Nephron progenitor cell (in vitro differentiated cells): Measurements from ENCODE around the gene DNMT1.

ENCODE experiments used
- DNase-seq: peaks from one replicate; pipeline ENCODE4 v3.0.0; 2021
- H3K27ac Mint-ChIP-seq: 2 replicates; pipeline ENCODE4 v1.8.0; 2021; ENCODE audit warnings: mild to moderate bottlenecking, moderate library complexity, mixed read lengths
- H3K27me3 Mint-ChIP-seq: 2 replicates; pipeline ENCODE4 v1.8.0; 2021; ENCODE audit warnings: mild to moderate bottlenecking, low read depth, mixed read lengths; ENCODE audit not compliant: poor library complexity
- H3K36me3 Mint-ChIP-seq: 2 replicates; pipeline ENCODE4 v1.8.0; 2021; ENCODE audit warnings: low read depth, mixed read lengths
- H3K4me1 Mint-ChIP-seq: 2 replicates; pipeline ENCODE4 v1.8.0; 2021; ENCODE audit warnings: mixed read lengths
- H3K4me3 Mint-ChIP-seq: 2 replicates; pipeline ENCODE4 v1.8.0; 2021; ENCODE audit warnings: mild to moderate bottlenecking, moderate library complexity, mixed read lengths
- H3K9me3 Mint-ChIP-seq: 2 replicates; pipeline ENCODE4 v1.8.0; 2021; ENCODE audit warnings: mild to moderate bottlenecking, moderate library complexity, mixed read lengths
- TF ChIP-seq, protein P1 (sequence below): fragments of 200-600 bp; sonication (generic); IDR thresholded peaks from 2 replicates; pipeline ENCODE4 v1.5.0; 2021; ENCODE audit warnings: antibody characterized with exemption

DNMT1 gene

DNA sequence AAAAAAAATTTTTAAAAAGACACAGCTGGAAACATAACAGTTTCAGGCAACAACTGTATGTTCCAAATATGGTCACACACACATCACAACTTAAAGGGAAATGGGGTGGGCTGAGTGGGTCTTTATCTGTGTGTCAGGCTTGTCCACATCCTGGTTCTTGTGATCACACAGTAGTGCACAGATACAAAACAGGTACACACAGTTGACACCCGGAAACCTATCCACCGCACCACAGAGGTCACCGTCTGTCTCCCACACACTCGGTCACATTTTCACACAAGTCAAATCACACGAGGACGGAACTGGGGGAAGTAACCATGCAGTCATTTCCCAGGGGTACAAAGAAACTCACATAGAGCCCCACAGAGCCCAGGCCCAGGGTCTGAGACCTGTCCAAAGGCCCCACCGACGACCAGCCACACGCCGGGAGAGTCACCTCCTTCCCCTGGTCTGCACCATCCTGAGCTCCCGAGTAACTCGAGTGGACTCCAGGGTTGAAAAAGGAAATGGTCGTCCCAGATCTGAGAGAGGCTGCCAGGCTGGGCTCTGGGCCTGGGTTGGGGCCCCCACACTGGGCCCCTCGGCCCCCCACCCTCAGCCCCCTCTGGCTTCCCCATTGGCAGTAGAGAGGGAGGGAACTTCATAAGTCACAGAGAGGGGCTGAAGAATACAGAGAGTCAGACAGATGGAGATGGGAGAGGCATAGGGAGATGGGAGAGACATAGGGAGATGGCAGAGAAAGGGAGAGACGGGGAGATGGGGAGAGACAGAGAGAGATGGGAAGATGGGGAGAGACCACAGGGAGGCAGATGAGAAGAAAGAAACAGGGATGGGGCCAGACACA, 89.9 kb downstream of the DNMT1 start:
- peaks cover 21% of the 10 kb centered on the region for H3K27me3 Mint-ChIP-seq
- TF ChIP-seq, protein P1, sequence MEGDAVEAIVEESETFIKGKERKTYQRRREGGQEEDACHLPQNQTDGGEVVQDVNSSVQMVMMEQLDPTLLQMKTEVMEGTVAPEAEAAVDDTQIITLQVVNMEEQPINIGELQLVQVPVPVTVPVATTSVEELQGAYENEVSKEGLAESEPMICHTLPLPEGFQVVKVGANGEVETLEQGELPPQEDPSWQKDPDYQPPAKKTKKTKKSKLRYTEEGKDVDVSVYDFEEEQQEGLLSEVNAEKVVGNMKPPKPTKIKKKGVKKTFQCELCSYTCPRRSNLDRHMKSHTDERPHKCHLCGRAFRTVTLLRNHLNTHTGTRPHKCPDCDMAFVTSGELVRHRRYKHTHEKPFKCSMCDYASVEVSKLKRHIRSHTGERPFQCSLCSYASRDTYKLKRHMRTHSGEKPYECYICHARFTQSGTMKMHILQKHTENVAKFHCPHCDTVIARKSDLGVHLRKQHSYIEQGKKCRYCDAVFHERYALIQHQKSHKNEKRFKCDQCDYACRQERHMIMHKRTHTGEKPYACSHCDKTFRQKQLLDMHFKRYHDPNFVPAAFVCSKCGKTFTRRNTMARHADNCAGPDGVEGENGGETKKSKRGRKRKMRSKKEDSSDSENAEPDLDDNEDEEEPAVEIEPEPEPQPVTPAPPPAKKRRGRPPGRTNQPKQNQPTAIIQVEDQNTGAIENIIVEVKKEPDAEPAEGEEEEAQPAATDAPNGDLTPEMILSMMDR, result no peak
- H3K9me3 Mint-ChIP-seq, result no peaks in the 10 kb centered on the region
- peak overlapping the region; percentile 91 for H3K27ac Mint-ChIP-seq
- peaks cover 25% of the 10 kb centered on the region for H3K36me3 Mint-ChIP-seq
- peak overlapping the region; percentile 96 for H3K4me3 Mint-ChIP-seq
- H3K4me1 Mint-ChIP-seq, result peaks cover 48% of the 10 kb centered on the region
- DNase-seq, result no peak

DNA sequence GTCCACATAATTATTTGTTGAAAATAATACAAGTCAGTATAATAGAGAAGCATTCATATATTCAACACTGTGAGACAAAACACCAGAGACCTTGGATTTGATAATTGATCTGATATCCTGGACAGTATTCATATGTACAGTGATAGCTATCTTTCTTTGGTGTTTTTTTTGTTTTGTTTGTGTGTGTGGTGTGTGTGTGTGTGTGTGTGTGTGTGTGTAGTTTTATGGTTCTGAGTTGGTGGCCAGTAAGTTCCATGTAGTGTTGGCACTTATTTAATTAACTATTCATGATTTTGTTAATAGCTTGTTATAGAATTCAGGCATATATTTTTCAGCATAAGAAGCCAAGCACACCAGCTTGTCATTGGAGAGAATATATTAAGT, 90.6 kb downstream of the DNMT1 start:
- peaks cover 19% of the 10 kb centered on the region for H3K36me3 Mint-ChIP-seq

DNA sequence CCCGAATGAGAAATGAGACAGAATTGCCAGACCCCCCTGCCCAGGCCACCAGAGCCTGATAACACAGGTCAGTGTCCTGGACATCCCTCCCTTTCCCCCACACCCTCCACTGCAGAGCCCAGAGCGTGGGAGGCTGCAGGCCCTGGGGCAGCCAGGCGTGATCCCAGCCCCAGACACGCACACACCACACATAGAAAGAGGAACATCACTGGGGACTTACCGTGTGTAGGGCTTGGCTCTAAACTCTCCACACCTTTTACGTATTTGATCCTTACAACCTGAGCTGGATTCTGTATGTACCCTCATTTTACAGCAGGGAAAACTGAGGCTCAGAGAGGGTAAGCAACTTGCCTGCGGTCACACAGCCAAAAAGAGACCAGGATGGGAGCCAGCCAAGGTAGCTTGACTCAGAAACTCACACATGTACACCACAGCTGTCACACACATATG, 91.9 kb downstream of the DNMT1 start:
- no peak for DNase-seq
- H3K27me3 Mint-ChIP-seq, result peaks cover 34% of the 10 kb centered on the region
- TF ChIP-seq, protein P1, result no peak
- H3K27ac Mint-ChIP-seq, result no peak overlapping the region
- no peaks in the 10 kb centered on the region for H3K9me3 Mint-ChIP-seq
- peaks cover 9% of the 10 kb centered on the region for H3K36me3 Mint-ChIP-seq
- no peak overlapping the region for H3K4me3 Mint-ChIP-seq
- H3K4me1 Mint-ChIP-seq, result peaks cover 64% of the 10 kb centered on the region

More for the DNA sequence above, 90.6 kb downstream of the DNMT1 start:
- H3K4me1 Mint-ChIP-seq, result peaks cover 54% of the 10 kb centered on the region
- DNase-seq, result no peak
- no peak overlapping the region for H3K4me3 Mint-ChIP-seq
- no peak overlapping the region for H3K27ac Mint-ChIP-seq
- no peaks in the 10 kb centered on the region for H3K9me3 Mint-ChIP-seq
- H3K27me3 Mint-ChIP-seq, result peaks cover 26% of the 10 kb centered on the region
- TF ChIP-seq, protein P1, result no peak

DNA sequence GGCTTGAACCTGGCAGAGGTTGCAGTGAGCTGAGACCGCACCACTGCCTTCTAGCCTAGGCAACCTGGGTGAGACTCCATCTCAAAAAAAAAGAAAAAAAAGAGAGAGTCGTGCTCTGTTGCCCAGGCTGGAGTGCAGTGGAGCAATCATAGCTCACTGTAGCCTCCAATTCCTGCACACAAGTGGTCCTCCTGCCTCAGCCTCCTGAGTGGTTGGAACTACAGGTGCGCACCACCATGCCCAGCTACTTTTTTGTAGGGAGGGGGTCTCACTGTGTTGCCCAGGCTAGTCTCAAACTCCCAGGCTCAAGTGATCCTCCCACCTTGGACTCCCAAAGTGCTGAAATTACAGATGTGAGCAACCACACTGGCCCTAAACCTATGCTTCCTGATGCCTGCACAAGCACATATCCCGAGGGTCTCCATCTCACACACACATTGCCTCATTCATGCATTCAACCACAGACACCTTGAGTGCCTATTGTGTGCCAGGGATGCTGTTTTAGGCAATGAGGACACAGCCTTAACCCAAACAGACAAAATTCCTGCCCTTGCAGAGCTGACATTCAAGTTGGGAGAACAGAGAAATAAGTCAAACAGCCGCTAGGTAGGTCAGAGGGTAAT, 94.5 kb downstream of the DNMT1 start:
- Mint-ChIP-seq H3K27ac (no peak overlapping the region), H3K36me3 (no peaks in the 10 kb centered on the region), H3K4me1 (peaks cover 49% of the 10 kb centered on the region), H3K9me3 (no peaks in the 10 kb centered on the region), H3K4me3 (no peak overlapping the region), H3K27me3 (peaks cover 53% of the 10 kb centered on the region)
- no peak for DNase-seq
- TF ChIP-seq, protein P1, result no peak

DNA sequence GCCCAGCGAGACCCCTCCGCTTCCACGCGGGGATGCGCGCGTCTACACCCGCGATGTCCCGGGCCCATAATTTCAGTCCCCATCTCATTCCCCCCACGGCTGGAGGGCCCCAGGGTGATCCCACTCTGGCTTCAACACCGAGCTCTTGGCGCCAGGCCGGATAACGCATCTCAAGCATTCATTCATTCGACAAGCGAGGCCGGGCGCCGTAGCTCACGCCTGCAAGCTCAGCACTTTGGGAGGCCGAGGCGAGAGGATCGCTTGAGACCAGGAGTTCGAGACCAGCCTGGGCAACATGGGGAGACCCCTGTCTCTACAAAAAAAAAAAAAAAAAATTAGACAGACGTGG, 98.2 kb downstream of the DNMT1 start:
- no peak overlapping the region for H3K27ac Mint-ChIP-seq
- H3K27me3 Mint-ChIP-seq, result peaks cover 69% of the 10 kb centered on the region
- no peak for DNase-seq
- no peaks in the 10 kb centered on the region for H3K36me3 Mint-ChIP-seq
- H3K9me3 Mint-ChIP-seq, result peaks cover 1% of the 10 kb centered on the region
- no peak overlapping the region for H3K4me3 Mint-ChIP-seq
- peaks cover 21% of the 10 kb centered on the region for H3K4me1 Mint-ChIP-seq
- TF ChIP-seq, protein P1, result no peak
